ENCODE data around the gene ZHX3.

DNA sequence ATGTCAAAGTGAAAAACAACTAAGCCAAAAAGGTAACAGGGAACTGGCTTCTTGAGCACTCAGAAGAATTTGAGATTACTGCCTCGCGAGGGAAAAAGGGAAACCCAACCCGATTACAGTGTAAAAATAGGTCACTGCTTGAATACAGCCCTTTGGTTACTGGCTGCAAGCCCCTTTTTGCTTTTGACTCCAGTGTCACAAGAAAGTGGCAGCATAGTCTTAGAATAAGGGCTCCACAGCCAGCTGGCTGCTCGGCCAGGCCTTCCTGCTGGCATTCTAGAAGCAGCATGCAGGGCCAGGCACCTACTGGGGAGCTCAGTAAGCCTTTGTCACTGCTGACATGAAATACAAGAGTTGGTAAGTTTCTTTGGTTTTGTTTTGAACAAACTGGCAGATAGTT lies 83.0 kb downstream of the ZHX3 start:
- TF ChIP-seq, protein P1, sequence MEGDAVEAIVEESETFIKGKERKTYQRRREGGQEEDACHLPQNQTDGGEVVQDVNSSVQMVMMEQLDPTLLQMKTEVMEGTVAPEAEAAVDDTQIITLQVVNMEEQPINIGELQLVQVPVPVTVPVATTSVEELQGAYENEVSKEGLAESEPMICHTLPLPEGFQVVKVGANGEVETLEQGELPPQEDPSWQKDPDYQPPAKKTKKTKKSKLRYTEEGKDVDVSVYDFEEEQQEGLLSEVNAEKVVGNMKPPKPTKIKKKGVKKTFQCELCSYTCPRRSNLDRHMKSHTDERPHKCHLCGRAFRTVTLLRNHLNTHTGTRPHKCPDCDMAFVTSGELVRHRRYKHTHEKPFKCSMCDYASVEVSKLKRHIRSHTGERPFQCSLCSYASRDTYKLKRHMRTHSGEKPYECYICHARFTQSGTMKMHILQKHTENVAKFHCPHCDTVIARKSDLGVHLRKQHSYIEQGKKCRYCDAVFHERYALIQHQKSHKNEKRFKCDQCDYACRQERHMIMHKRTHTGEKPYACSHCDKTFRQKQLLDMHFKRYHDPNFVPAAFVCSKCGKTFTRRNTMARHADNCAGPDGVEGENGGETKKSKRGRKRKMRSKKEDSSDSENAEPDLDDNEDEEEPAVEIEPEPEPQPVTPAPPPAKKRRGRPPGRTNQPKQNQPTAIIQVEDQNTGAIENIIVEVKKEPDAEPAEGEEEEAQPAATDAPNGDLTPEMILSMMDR (conservative IDR thresholded peaks at IDR 0.05; ENCODE audit: low read length): no peak
- no peak for TF ChIP-seq EZH2phosphoT487 (IDR thresholded peaks at IDR 0.05; ENCODE audit: borderline replicate concordance)
